Psoas muscle (tissue), 8 donors: ENCODE results near the gene SSPN. TPM values are rescaled to one million over a fixed set of nuclear protein-coding genes. Genes with fewer than 3 reads are reported as not detected.

ENCODE experiments used
- ATAC-seq, 4 donors: fragments of 200-7000 bp; cut with Tn5 transposase; one replicate each; pipeline ENCODE4 v1.9.1; 2020; ENCODE audit warnings: moderate library complexity in 3 of 4, mild to moderate bottlenecking in 2 of 4
- DNase-seq, 2 donors: peaks; one replicate each; pipeline ENCODE4 v3.0.0-alpha.2; 2020
- H3K27ac ChIP-seq: fragments of 200-600 bp; one replicate; pipeline ENCODE4 v1.8.0; 2022
- H3K27me3 ChIP-seq, 3 donors: fragments of 200-600 bp in 1 of 3; one replicate each; pipeline versions ENCODE4 v1.6.1 to v1.8.0; 2013 to 2022; ENCODE audit warnings: low read length in 2 of 3, mild to moderate bottlenecking in 2 of 3, moderate library complexity in 1 of 3; ENCODE audit not compliant: insufficient read depth in 3 of 3
- H3K36me3 ChIP-seq, 2 donors: fragments of 200-600 bp in 1 of 2; one replicate each; pipeline versions ENCODE4 v1.6.1 to v1.8.0; 2013 to 2022; ENCODE audit warnings: low read depth in 1 of 2, mild to moderate bottlenecking in 1 of 2, moderate library complexity in 1 of 2; ENCODE audit not compliant: insufficient read depth in 1 of 2
- H3K4me1 ChIP-seq: fragments of 200-600 bp; one replicate; pipeline ENCODE4 v1.8.0; 2022
- H3K4me3 ChIP-seq: fragments of 200-600 bp; one replicate; pipeline ENCODE4 v1.8.0; 2022; ENCODE audit warnings: mild to moderate bottlenecking
- H3K9me3 ChIP-seq: fragments of 200-600 bp; one replicate; pipeline ENCODE4 v1.8.0; 2022
- WGBS, 3 donors: extraction: QIAGEN DNeasy Blood & Tissue Kit; methylation state at CpG; one replicate each; pipeline versions ENCODE4 v1.1.6 to v1.1.7; 2013; 5-methylcytosine and 5-hydroxymethylcytosine counted together
- intact Hi-C, 2 donors: fragments of 100-400 bp; cut with DNase I; formaldehyde crosslinking; loops; one replicate each; pipeline versions ENCODE4 v1.11.0 to v1.14.2; 2022
- polyA plus RNA-seq, 3 donors: library from polyadenylated mRNA; stranded (reverse); fragments of 200-250 nt; gene quantifications; one replicate each; pipeline ENCODE4 v1.2.3, GENCODE V29; 2013
- total RNA-seq, 4 donors: library from RNA; stranded (reverse); fragmentation: NEBNext Ultra II Directional in 2 of 4; extraction: Animal tissue kit (Norgen Biotek cat#: 25700) in 2 of 4; gene quantifications; one replicate each; pipeline versions ENCODE4 v1.2.1 to v1.2.4, GENCODE V29; 2021 to 2023
- TF ChIP-seq, protein P1 (sequence below): fragments of 200-600 bp; IDR thresholded peaks from one replicate; pipeline ENCODE4 v1.8.0; 2022; ENCODE audit warnings: antibody characterized with exemption
- donor health status: healthy with polysubstance abuse.
- donor health status: DM: no; HTN: no; CAD: no; lungs with moderate emphysema.
- donor health status: Bipolar disorder and iron deficiency.
- donor health status: healthy.
- donor health status: DM: yes; HTN: yes; CAD: no.
- donor health status: DM: no; HTN: no; CAD: no.
- donor health status: DM: no; HTN: no; CAD: no.
- donor health status: DM: yes; HTN: yes; CAD: no.

The SSPN gene
- total and polyA plus RNA-seq, 7 donors: 8.3 to 88.7 (median 45.4) TPM

DNA sequence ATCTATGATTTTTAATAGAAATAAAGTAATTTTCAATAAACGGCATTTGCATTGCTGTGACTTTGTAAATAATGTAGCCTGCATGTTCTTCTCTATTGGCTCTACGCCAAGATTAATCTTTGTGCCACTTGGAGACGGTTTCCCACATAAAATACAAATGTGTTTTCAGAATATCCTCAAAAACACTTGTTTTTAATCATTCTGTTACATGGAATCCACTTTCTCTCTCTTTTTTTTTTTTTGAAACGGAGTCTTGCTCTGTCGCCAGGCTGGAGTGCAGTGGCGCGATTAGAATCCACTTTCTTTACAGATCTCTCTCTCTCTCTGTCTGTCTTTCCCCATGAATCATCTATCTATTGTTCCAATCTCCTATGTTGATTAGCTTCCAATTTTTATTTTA, 22.8 kb upstream of the SSPN start:
- H3K27me3 ChIP-seq: no peaks in the 10 kb centered on the region
- TF ChIP-seq, protein P1, sequence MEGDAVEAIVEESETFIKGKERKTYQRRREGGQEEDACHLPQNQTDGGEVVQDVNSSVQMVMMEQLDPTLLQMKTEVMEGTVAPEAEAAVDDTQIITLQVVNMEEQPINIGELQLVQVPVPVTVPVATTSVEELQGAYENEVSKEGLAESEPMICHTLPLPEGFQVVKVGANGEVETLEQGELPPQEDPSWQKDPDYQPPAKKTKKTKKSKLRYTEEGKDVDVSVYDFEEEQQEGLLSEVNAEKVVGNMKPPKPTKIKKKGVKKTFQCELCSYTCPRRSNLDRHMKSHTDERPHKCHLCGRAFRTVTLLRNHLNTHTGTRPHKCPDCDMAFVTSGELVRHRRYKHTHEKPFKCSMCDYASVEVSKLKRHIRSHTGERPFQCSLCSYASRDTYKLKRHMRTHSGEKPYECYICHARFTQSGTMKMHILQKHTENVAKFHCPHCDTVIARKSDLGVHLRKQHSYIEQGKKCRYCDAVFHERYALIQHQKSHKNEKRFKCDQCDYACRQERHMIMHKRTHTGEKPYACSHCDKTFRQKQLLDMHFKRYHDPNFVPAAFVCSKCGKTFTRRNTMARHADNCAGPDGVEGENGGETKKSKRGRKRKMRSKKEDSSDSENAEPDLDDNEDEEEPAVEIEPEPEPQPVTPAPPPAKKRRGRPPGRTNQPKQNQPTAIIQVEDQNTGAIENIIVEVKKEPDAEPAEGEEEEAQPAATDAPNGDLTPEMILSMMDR: no peak
- H3K4me1 ChIP-seq: no peaks in the 10 kb centered on the region
- H3K36me3 ChIP-seq: no peaks in the 10 kb centered on the region
- no peaks in the 10 kb centered on the region for H3K9me3 ChIP-seq
- ATAC-seq (no peak), DNase-seq (no peak)
- WGBS, 3 donors: 77 to 88% (median 81%) methylated on average over 7 of the region's 7 CpGs
- intact Hi-C loops: no loop called here
- no peak overlapping the region for H3K4me3 ChIP-seq
- H3K27ac ChIP-seq: no peak overlapping the region

DNA sequence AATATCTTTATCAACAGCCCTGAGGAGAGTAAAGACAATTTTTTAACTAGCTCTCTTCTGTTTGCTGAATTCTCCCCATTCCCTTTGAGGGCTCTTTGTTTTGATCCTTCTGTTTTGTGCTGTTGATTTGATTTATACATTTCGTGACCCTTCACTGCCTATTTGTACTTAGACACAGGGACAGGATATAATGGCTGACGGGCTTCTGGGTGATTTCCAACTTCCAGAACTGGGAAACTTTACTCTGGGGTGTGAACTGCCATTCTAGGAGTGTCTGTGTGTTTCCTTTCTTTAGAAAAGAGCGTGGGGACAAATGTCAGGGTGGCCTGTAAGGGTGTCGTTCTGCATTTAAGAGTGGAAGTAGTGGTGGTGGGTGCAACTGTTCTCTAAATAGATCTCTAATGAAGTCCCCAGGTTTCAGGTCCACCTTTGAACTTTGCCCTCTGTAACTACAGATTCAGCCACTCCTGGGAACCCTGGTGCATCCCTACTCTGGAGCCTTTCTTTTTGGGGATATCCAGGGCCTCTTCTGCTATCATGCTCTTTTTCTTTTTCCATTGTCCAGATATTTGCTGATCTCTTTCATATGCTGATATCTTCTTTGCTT, 22.3 kb upstream of the SSPN start:
- Histone ChIP-seq H3K27ac (no peak overlapping the region), H3K27me3 (no peaks in the 10 kb centered on the region), H3K9me3 (no peaks in the 10 kb centered on the region), H3K4me3 (no peak overlapping the region), H3K4me1 (no peaks in the 10 kb centered on the region), H3K36me3 (no peaks in the 10 kb centered on the region)
- WGBS, 3 donors: 80 to 86% (median 80%) methylated on average over 4 of the region's 4 CpGs
- TF ChIP-seq, protein P1: no peak
- ATAC-seq (no peak), DNase-seq (no peak)
- intact Hi-C loops: no loop called here

DNA sequence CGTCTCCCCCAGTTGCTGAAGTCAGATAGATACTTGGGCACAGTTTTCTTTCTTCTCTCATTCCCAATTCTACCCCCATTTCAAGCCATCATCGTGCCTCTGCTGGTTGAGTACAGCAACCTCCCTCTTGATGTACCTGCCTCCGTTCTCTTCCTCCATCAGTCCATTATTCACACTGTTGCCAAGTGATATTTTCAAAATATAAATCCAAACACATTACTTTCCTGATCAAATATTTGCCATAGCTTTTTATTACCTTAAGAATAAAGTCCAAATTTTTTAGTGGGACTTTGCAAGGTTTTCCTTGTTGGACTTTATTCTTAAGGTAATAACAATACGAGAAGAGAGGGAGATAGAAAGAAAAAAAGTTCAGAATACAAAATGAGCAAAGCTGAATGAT, 18.6 kb upstream of the SSPN start:
- DNase-seq (no peak), ATAC-seq (no peak)
- WGBS, 3 donors: 83 to 89% (median 85%) methylated on average over 4 of the region's 4 CpGs

DNA sequence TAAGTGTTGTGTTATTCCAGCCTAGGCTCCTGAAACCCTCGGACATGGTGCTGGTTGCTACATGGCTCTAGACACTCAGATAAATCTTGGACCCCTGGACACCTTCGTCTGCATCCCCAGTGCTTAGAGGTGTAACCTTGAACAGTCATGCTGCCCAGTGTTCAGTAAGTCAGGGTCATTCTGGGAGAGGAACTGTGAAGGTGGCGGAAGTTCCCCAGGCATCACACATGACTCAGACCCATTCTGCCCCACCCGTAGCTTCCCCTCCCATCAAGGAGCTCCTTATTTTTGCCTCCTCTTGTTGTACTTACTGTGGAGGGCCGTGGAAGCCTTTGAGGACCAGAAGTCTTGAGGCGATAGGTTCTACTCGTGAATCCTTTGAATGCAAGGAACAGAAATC, 18.1 kb upstream of the SSPN start:
- WGBS, 3 donors: 65 to 75% (median 74%) methylated on average over 7 of the region's 7 CpGs
- TF ChIP-seq, protein P1: no peak
- no peaks in the 10 kb centered on the region for H3K9me3 ChIP-seq
- intact Hi-C loops: no loop called here
- no peak overlapping the region for H3K27ac ChIP-seq
- DNase-seq (no peak), ATAC-seq (no peak)
- no peaks in the 10 kb centered on the region for H3K4me1 ChIP-seq
- H3K27me3 ChIP-seq: no peaks in the 10 kb centered on the region
- H3K36me3 ChIP-seq: no peaks in the 10 kb centered on the region
- H3K4me3 ChIP-seq: no peak overlapping the region

More for the DNA sequence above, 18.6 kb upstream of the SSPN start:
- Histone ChIP-seq H3K27me3 (no peaks in the 10 kb centered on the region), H3K4me1 (no peaks in the 10 kb centered on the region), H3K27ac (no peak overlapping the region), H3K4me3 (no peak overlapping the region), H3K9me3 (no peaks in the 10 kb centered on the region), H3K36me3 (no peaks in the 10 kb centered on the region)
- intact Hi-C loops: no loop called here
- TF ChIP-seq, protein P1: no peak

DNA sequence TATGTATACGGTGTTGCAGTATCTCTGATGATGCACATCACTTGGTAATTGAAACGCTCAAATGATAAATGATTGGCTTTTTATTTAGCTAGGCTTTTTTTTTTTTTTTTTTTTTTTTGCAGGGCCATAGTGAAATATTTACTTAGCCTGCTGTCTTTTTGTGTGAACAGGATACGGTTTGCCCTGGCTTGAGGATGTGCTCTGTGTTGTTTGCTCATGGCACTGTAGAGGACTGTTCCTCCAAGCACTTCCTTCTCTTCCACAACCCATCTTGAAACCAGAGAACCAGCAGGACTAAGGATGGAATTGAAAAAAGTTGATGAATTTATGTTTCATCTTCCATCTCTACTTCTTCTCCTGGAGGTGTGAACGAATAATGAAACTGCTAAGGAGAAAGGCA, 15.5 kb upstream of the SSPN start:
- TF ChIP-seq, protein P1: no peak
- no peaks in the 10 kb centered on the region for H3K27me3 ChIP-seq
- DNase-seq: no peak
- 90 to 91% (median 90%) methylated on average over 4 of the region's 4 CpGs for WGBS, 3 donors
- no peaks in the 10 kb centered on the region for H3K36me3 ChIP-seq
- no peak overlapping the region for H3K4me3 ChIP-seq
- ATAC-seq: no peak
- no peak overlapping the region for H3K27ac ChIP-seq
- intact Hi-C loops: no loop called here
- H3K9me3 ChIP-seq: no peaks in the 10 kb centered on the region
- no peaks in the 10 kb centered on the region for H3K4me1 ChIP-seq
